ENCODE results near the gene EPB41L1.

The EPB41L1 gene

DNA sequence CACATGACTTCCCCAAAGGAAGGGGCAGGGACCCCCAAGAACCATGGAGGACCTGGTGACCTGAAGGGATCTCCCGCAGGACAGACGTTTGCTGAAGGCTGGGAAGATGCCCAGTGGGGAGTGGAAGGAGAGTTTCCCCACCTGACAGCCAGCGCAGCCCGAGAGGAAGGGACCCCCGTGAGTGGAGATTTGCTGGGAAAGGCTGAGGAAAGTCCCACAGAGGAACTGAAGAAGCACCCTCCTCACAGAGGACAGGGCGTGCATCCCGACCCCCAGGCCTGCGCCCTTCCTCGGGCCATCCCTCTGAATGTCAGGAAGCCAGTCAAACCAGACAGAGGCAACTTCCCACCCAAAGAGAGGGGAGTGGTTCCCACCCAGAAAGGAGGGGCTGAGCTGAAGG is 52.1 kb downstream of the EPB41L1 start:
- Histone ChIP-seq H3K27me3 (ENCODE audit: insufficient read depth, poor library complexity, severe bottlenecking) (peaks cover 6% of the 10 kb centered on the region), H3K27ac (replicated peaks) (no peak overlapping the region), H3K4me3 (replicated peaks; ENCODE audit: insufficient read depth, low read length) (no peak overlapping the region)
- no peak for TF ChIP-seq POLR2AphosphoS5 (IDR thresholded peaks at IDR 0.05; ENCODE audit: low read depth)
- no peak for TF ChIP-seq SPI1 (IDR thresholded peaks at IDR 0.05; ENCODE audit: borderline replicate concordance, low read depth)
- TF ChIP-seq REST (IDR thresholded peaks at IDR 0.05; ENCODE audit: insufficient replicate concordance, low read depth) = no peak
- TF ChIP-seq, protein P1, sequence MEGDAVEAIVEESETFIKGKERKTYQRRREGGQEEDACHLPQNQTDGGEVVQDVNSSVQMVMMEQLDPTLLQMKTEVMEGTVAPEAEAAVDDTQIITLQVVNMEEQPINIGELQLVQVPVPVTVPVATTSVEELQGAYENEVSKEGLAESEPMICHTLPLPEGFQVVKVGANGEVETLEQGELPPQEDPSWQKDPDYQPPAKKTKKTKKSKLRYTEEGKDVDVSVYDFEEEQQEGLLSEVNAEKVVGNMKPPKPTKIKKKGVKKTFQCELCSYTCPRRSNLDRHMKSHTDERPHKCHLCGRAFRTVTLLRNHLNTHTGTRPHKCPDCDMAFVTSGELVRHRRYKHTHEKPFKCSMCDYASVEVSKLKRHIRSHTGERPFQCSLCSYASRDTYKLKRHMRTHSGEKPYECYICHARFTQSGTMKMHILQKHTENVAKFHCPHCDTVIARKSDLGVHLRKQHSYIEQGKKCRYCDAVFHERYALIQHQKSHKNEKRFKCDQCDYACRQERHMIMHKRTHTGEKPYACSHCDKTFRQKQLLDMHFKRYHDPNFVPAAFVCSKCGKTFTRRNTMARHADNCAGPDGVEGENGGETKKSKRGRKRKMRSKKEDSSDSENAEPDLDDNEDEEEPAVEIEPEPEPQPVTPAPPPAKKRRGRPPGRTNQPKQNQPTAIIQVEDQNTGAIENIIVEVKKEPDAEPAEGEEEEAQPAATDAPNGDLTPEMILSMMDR (IDR thresholded peaks at IDR 0.05; ENCODE audit: insufficient read depth, low read length) = no peak
- no peak for TF ChIP-seq GABPA (IDR thresholded peaks at IDR 0.05; ENCODE audit: low read depth)
- DNase-seq (ENCODE audit: low read depth in 1 of 2, low spot score in 1 of 2) = no peak

DNA sequence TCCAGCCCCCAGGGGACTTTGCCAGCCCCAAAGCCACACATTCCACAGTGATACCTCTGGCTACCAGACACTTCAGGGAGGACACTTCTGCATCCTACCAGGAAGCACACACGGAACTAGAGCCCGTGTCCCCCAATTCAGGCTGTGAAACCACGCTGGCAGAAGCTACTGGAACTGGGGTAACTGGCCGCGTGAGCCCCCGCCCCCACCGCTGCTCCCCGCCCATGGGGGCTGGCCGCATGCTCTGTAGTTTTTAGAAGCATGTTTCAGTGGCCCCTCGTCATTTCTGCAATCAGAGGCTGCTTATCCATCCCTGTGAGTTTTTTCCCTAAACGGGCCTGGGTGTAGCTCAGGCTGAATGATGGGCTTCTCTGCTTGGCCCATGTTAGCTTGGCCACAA is 53.1 kb downstream of the EPB41L1 start:
- no peak overlapping the region for H3K4me3 ChIP-seq (replicated peaks; ENCODE audit: insufficient read depth, low read length)
- TF ChIP-seq REST (IDR thresholded peaks at IDR 0.05; ENCODE audit: insufficient replicate concordance, low read depth) = no peak
- no peak for TF ChIP-seq POLR2AphosphoS5 (IDR thresholded peaks at IDR 0.05; ENCODE audit: low read depth)
- TF ChIP-seq, protein P1 (IDR thresholded peaks at IDR 0.05; ENCODE audit: insufficient read depth, low read length) = no peak
- TF ChIP-seq SPI1 (IDR thresholded peaks at IDR 0.05; ENCODE audit: borderline replicate concordance, low read depth) = no peak
- TF ChIP-seq GABPA (IDR thresholded peaks at IDR 0.05; ENCODE audit: low read depth) = no peak
- H3K27me3 ChIP-seq (ENCODE audit: insufficient read depth, poor library complexity, severe bottlenecking) = peaks cover 6% of the 10 kb centered on the region
- no peak for DNase-seq (ENCODE audit: low read depth in 1 of 2, low spot score in 1 of 2)
- H3K27ac ChIP-seq (replicated peaks) = no peak overlapping the region

GRCh38 chr20:36208257-36208656 is 53.7 kb downstream of the EPB41L1 start:
- no peak for DNase-seq (ENCODE audit: low read depth in 1 of 2, low spot score in 1 of 2)
- Histone ChIP-seq H3K27me3 (ENCODE audit: insufficient read depth, poor library complexity, severe bottlenecking) (peaks cover 3% of the 10 kb centered on the region), H3K4me3 (replicated peaks; ENCODE audit: insufficient read depth, low read length) (no peak overlapping the region), H3K27ac (replicated peaks) (no peak overlapping the region)
- TF ChIP-seq SPI1 (IDR thresholded peaks at IDR 0.05; ENCODE audit: borderline replicate concordance, low read depth) = no peak
- TF ChIP-seq, protein P1 (IDR thresholded peaks at IDR 0.05; ENCODE audit: insufficient read depth, low read length) = no peak

DNA sequence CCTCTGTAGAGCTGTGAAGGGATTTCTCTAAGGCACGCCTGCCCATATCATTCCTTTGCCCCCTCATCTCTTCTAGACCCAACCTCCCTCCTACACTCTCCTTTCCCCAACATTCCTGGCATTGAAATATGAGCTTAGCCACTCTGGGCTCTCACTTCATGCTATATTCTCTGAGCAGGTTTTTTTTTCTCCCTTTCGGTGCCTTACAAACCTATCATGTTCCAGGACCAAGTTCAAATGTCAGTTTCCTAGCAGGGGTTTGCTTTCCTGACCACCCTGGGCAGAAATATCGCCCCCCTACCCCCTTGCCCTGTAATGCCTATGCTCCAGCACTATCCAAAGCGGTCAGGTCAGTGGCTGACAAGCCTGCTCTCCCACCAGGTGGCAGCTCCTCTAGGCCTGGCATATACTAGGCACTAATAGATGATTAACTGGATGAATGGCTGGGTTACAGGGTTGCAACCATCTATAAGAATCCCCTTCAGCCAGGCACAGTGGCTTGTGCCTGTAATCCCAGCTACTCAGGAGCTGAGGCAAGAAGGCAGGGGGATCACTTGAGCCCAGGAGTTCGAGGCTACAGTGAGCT is 56.0 kb downstream of the EPB41L1 start:
- H3K27me3 ChIP-seq (ENCODE audit: insufficient read depth, poor library complexity, severe bottlenecking) = peaks cover 3% of the 10 kb centered on the region
- no peak for TF ChIP-seq REST (IDR thresholded peaks at IDR 0.05; ENCODE audit: insufficient replicate concordance, low read depth)
- no peak for TF ChIP-seq SPI1 (IDR thresholded peaks at IDR 0.05; ENCODE audit: borderline replicate concordance, low read depth)
- TF ChIP-seq, protein P1 (IDR thresholded peaks at IDR 0.05; ENCODE audit: insufficient read depth, low read length) = no peak
- no peak for TF ChIP-seq POLR2AphosphoS5 (IDR thresholded peaks at IDR 0.05; ENCODE audit: low read depth)
- TF ChIP-seq GABPA (IDR thresholded peaks at IDR 0.05; ENCODE audit: low read depth) = no peak
- no peak overlapping the region for H3K4me3 ChIP-seq (replicated peaks; ENCODE audit: insufficient read depth, low read length)
- H3K27ac ChIP-seq (replicated peaks) = no peak overlapping the region
- DNase-seq (ENCODE audit: low read depth in 1 of 2, low spot score in 1 of 2) = no peak

Measured in HL-60 (cell line).